Measurements from ENCODE around the gene SGK1.

- TF ChIP-seq CTCF (IDR thresholded peaks at IDR 0.05; ENCODE audit: poor library complexity) = no peak
- TF ChIP-seq EZH2 (IDR thresholded peaks at IDR 0.05; ENCODE audit: borderline replicate concordance) = no peak
- TF ChIP-seq EZH2phosphoT487 (IDR thresholded peaks at IDR 0.05; ENCODE audit: low read depth, severe bottlenecking, unreplicated experiment) = no peak
These were observed 493 bp upstream of the SGK1 start for GRCh38 chr6:134318236-134318973.

Data from hepatocyte (in vitro differentiated cells).